Stimulated activated CD4-positive, alpha-beta T cell treated with anti-CD3 and anti-CD28 coated beads, Interleukin-2, amount 100 ng/mL, for 4 hours (primary cell): ENCODE results near the gene GABPA.
"Not testable (repeated sequence)": the region's sequence is repeated elsewhere in the genome, so short reads cannot be mapped to it uniquely, and the experiment has no call there.

Experiments used
- DNase-seq: peaks from one replicate; pipeline ENCODE4 v3.0.0-alpha.2; 2020; ENCODE audit warnings: low read depth

The GABPA gene

GRCh38 chr21:25734904-25735645 lies at the start of gene GABPA, which contains the start of gene ATP5PF:
GABPA (plus strand) TSS chr21:25734972; CDS start chr21:25741599, 6,627 bp downstream.
ATP5PF (minus strand) TSS chr21:25734904; CDS start chr21:25729794, 5,110 bp downstream.
- DNase-seq: peak; percentile 96

- no peak for DNase-seq
Measured at GRCh38 chr21:25687787-25688186, 47.0 kb upstream of the GABPA start.

GRCh38 chr21:25688275-25689155 lies 46.3 kb upstream of the GABPA start:
- no peak for DNase-seq

- no peak for DNase-seq
Measured at GRCh38 chr21:25689226-25689625, 45.5 kb upstream of the GABPA start.

- no peak for DNase-seq
Measured at GRCh38 chr21:25691976-25692375, 42.8 kb upstream of the GABPA start.

- not testable (repeated sequence) for DNase-seq
Measured at GRCh38 chr21:25695461-25695860, 39.3 kb upstream of the GABPA start.

- DNase-seq: no peak
Measured at GRCh38 chr21:25700741-25701140, 34.0 kb upstream of the GABPA start.

- DNase-seq: no peak
Measured at GRCh38 chr21:25701529-25701928, 33.2 kb upstream of the GABPA start.

GRCh38 chr21:25708467-25709065 lies 26.2 kb upstream of the GABPA start:
- DNase-seq: peak; percentile 29

GRCh38 chr21:25709684-25710265 lies 25.0 kb upstream of the GABPA start:
- no peak for DNase-seq

- no peak for DNase-seq
Measured at GRCh38 chr21:25710550-25710949, 24.2 kb upstream of the GABPA start.

- not testable (repeated sequence) for DNase-seq
Measured at GRCh38 chr21:25714066-25714465, 20.7 kb upstream of the GABPA start.

GRCh38 chr21:25717491-25718147 lies 17.2 kb upstream of the GABPA start:
- DNase-seq: no peak

GRCh38 chr21:25721987-25722386 lies 12.8 kb upstream of the GABPA start:
- no peak for DNase-seq

- DNase-seq: no peak
Measured at GRCh38 chr21:25722631-25723030, 12.1 kb upstream of the GABPA start.

- no peak for DNase-seq
Measured at GRCh38 chr21:25732091-25732760, 2.5 kb upstream of the GABPA start.

GRCh38 chr21:25733859-25734653 lies 716 bp upstream of the GABPA start:
- no peak for DNase-seq

- no peak for DNase-seq
Measured at GRCh38 chr21:25734654-25734903, 193 bp upstream of the GABPA start.

- peak; percentile 65 for DNase-seq
Measured at GRCh38 chr21:25735646-25736597, 1.1 kb downstream of the GABPA start.
